HG03103 (cell line): ENCODE measurements around the gene TRNP1.

ENCODE experiments used
- ATAC-seq: cut with Tn5 transposase; IDR thresholded peaks from one replicate; pipeline ENCODE4 v1.9.1; 2021; ENCODE audit warnings: low read depth; ENCODE audit not compliant: unreplicated experiment

The TRNP1 gene

DNA sequence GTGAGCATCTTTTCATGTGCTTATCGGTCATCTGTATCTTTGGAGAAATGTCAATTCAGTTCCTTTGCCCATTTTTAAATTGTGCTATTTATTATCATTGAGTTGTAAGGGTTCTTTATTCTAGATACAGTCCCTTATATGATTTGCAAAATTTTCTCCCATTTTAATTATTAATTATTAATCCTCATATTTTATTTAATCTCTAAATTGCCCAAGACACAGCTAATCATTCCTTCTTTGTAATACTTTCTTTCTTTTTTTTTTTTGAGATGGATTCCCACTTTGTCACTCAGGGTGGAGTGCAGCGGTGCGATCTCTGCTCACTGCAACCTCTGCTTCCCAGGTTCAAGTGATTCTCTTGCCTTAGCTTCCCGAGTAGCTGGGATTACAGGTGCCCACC is 32.2 kb downstream of the TRNP1 start:
- no peak for ATAC-seq

GRCh38 chr1:27026621-27027574 is 33.4 kb downstream of the TRNP1 start:
- no peak for ATAC-seq

GRCh38 chr1:27027575-27028250 is 34.2 kb downstream of the TRNP1 start:
- no peak for ATAC-seq

GRCh38 chr1:27029517-27029916 is 36.0 kb downstream of the TRNP1 start:
- ATAC-seq, result no peak

- ATAC-seq, result no peak
Measured at GRCh38 chr1:27031235-27032118, 38.0 kb downstream of the TRNP1 start.

DNA sequence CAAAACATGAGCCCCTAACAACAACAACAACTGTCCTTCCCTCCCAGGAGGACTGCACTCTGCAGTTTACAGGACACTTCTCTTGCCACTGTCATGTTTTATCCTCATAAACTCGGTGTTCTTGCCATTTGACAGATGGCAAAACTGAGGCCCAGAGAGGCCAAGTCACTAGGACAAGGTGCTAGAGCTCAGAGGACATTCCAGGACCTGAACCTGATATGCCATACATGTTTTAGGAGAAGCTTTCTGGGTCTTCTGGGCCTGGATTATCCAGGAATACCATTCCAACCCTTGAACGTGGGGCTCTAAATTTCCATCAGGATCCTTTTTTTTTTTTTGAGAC is 38.6 kb downstream of the TRNP1 start:
- ATAC-seq, result no peak

DNA sequence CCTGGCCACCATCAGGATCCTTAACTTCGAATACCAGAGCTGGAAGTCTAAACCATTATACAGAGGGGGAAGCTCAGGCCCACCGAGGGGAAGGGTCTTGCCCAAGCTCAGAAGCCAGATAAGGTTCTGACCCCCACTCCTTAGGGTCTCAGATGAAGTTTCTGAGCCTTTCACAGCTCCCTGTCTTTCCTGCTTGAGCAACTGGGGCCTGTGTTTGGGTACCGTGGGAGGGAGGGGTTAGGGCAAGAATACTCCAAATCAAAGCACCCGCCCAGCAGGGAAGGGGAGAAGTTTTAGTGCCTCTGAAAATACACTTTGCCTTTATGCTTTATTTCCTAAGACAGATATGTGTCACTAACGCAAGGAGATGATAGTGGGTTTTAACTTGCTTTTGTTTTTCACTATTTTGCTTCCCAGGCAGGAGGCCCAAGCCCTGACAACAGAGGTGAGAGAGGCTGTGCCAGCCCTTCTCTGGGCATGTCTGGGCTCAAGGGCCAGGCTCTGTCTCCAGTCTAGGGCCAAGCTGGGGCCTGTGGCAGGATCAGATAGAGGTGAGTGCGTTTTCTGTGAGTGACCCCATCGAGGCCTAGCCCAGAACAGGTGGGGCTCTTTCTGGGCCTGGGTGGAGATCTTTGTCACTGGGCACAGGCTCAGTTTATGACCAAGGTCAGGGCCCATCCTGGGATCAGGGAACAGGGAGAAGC is 39.7 kb downstream of the TRNP1 start:
- ATAC-seq, result no peak

DNA sequence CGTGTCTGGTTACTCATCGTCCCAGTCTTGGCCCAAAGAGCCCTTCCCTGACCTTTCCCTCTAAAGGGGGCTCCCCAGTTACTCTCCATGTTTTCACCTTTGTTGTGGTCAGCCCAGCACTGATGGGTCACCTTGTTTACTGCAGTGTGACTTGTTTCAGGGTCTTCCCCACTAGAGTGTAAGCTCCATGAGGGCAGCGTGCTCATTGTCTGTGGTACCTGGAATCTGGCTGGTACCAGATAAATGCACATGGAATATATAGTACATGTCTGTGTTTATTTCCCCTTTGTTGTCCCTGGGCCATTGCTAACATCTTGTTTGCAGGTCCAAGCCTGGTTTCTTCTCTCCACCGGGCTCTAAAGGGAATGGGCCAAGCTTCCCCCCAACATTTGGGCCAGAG is 41.9 kb downstream of the TRNP1 start:
- ATAC-seq, result no peak

DNA sequence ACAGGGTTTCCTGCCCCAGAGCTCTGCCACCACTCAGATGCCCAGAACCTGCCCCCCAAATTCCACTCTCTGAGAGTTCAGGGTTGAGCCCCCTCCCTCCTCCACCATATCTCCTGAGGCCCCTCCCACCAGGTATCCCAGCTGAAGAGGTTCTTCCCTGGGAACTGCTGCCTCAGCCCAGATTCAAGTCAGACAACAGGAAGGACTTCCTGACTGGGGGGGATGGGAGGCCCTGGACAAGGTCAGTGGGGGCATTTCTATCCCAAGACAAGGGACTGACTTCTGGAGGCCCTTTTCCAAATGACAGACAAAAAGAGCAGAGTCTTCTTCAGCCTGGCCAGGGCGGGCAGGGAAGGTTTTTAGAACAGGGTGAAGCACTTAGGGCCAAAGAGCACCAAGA is 43.2 kb downstream of the TRNP1 start:
- no peak for ATAC-seq

GRCh38 chr1:27037518-27037917 is 44.0 kb downstream of the TRNP1 start:
- ATAC-seq, result no peak

GRCh38 chr1:27038020-27038419 is 44.5 kb downstream of the TRNP1 start:
- no peak for ATAC-seq

DNA sequence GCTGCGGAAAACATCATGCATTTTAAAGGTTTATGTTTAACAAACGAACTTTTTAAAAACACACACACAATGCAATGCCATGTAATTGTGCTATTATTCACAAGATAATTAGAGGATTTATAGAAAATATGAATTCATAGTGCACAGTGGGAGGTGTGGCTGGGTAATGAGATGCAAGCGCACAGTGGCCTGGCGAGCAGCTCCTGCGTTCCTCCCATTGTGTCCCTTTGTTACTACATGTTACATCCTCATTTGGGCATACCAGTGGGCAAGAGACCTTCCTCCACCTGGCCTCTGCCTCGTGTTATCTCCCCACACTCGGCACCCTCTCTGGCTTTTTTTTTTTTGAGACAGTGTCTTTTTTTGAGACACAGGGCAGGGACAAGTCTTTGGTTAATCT is 49.2 kb downstream of the TRNP1 start:
- no peak for ATAC-seq

DNA sequence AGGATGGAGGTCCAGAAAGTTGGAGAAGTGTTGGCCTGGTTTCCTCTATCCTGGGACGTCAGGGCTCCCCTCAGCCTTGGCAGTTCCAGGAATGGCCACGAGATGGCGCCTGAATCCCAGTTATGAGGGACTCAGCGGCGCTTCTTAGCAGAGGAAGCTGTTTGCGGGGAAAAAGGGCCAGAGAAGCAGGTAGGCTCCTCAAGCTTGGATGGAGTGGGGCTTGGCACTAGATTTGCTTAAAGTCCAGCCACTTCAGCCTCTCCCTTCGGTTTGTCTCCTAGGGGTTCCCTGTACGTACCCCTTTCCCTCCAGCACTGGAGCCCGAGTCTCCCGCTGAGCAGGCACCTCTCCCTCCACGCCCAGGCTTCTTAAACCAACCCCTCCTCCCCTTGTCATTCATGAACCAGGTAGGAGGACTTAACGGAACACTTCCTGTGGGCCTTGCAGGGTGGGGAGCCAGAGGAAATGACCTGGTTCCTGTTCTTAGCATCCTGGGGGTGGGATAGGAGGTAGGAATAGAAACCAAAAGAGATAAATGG is 51.2 kb downstream of the TRNP1 start:
- peak; percentile 61 for ATAC-seq

DNA sequence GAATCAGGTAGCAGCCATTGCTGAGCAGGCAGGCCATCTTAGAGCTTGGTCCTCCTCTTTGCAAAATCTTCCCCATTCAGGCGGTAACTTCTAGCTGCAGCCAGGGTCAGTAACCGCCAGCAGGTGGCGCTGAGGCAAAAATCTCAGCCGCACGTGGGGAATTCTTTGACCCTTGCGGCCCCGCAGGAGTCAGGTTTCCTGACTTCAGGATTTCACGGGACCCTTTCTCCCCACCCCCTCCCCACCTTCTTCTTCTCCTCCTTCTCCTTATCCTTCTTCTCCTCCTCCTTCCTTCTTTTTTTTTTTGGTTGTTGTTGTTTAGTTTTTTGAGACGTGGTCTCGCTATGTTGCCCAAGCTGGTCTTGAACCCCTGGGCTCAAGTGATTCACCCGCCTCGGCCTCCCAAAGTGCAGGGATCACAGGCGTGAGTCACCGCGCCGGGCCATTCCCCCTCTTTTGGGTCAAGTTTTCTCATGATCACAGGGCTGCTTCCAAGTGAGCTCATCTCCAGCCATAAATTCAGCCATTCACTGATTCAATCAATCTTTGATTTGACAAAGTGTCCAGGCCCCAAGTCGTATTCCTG is 52.6 kb downstream of the TRNP1 start:
- ATAC-seq, result no peak

- ATAC-seq, result no peak
Measured at GRCh38 chr1:27047914-27048313, 54.4 kb downstream of the TRNP1 start.

DNA sequence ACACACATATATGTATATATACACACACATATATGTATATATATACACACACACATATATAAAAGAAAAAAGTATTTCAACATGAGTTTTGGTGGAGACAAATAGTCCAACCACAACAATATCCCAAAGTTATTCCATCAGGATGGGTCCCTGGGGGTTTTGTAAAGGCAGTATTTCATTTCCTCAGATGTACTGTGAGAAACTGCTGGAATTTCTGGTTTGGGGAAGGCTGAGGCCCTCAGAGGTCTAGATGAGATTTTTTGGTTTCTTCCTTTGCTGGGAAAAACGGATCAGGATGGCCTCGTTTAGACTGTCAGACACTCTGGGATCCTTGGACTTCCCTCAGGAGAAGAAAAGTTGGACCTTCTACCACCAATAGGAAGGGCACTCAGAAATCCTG is 55.6 kb downstream of the TRNP1 start:
- ATAC-seq, result no peak

- no peak for ATAC-seq
Measured at GRCh38 chr1:27049607-27050006, 56.1 kb downstream of the TRNP1 start.
